ENCODE results near the gene CLSTN1. TPM values are rescaled to one million over a fixed set of nuclear protein-coding genes. Genes with fewer than 3 reads are reported as not detected.

CLSTN1 gene
- total RNA-seq, 1 experiment from 2014 or later, result 143 TPM

- Histone ChIP-seq H3K4me3 (ENCODE audit: low read depth in 2 of 2, low read length in 2 of 2) (no peak overlapping the region), H3K27ac (ENCODE audit: low read length) (no peak overlapping the region)
Observed at GRCh38 chr1:9680091-9680490, 143.7 kb downstream of the CLSTN1 start.

More at GRCh38 chr1:9680091-9680490, 143.7 kb downstream of the CLSTN1 start:
- POLR2A ChIA-PET, result no interaction called here
- no TSS peak for BruUV-seq (replicated peaks)
- ATAC-seq (no peak), DNase-seq (ENCODE audit: low read depth, low spot score) (no peak)
- in situ Hi-C loops (cut with HindIII; ENCODE audit: low pct_unique_long_range_greater_than_20kb, low sequenced_read_pairs) (no loop called here), intact Hi-C loops (cut with micrococcal nuclease; ENCODE audit: unreplicated experiment) (no loop called here)
- CTCF ChIA-PET, result no interaction called here
- Histone ChIP-seq H3K36me3 (ENCODE audit: control insufficient read depth, insufficient read depth, low read length) (no peaks in the 10 kb centered on the region), H3K9me3 (ENCODE audit: control insufficient read depth, insufficient read depth, low read depth, low read length) (no peaks in the 10 kb centered on the region), H3K4me1 (ENCODE audit: control insufficient read depth, insufficient read depth, low read length) (no peaks in the 10 kb centered on the region), H3K27me3 (ENCODE audit: control insufficient read depth, insufficient read depth, low read length) (no peaks in the 10 kb centered on the region)
- TF ChIP-seq CTCF (IDR thresholded peaks at IDR 0.05) (no peak), POLR2AphosphoS5 (IDR thresholded peaks at IDR 0.05; ENCODE audit: low read depth, low read length) (no peak), TCF7L2 (IDR thresholded peaks at IDR 0.05; ENCODE audit: low read depth, low read length) (no peak), REST (IDR thresholded peaks at IDR 0.05; ENCODE audit: insufficient read depth in 1 of 2, low read depth in 2 of 2, low read length in 1 of 2) (no peak), SIN3A (IDR thresholded peaks at IDR 0.05; ENCODE audit: borderline replicate concordance, insufficient read depth, low read depth, low read length) (no peak)

Other genes starting within 250 kb of the CLSTN1 start
- gene TMEM201, start 235.1 kb downstream of the CLSTN1 start, total RNA-seq (2021; ENCODE audit: unreplicated experiment), result 26.5 TPM
- gene PIK3CD, start 172.2 kb downstream of the CLSTN1 start, total RNA-seq (2021; ENCODE audit: unreplicated experiment), result 12.5 TPM
- gene CTNNBIP1, start 86.3 kb upstream of the CLSTN1 start, total RNA-seq (2021; ENCODE audit: unreplicated experiment), result 36.9 TPM
- 37.9 TPM for gene LZIC, start 119.4 kb upstream of the CLSTN1 start, total RNA-seq (2021; ENCODE audit: unreplicated experiment)
- gene NMNAT1, start 119.5 kb upstream of the CLSTN1 start, total RNA-seq (2021; ENCODE audit: unreplicated experiment), result 7.6 TPM
- 28.9 TPM for gene RBP7, start 173.3 kb upstream of the CLSTN1 start, total RNA-seq (2021; ENCODE audit: unreplicated experiment)
- gene UBE4B, start 209.0 kb upstream of the CLSTN1 start, total RNA-seq (2021; ENCODE audit: unreplicated experiment), result 54.7 TPM